CD4-positive, alpha-beta T cell (primary cell): ENCODE data around the gene FBXW4. TPM values are rescaled to one million over a fixed set of nuclear protein-coding genes. Genes with fewer than 3 reads are reported as not detected.
"Not testable (repeated sequence)": the region's sequence is repeated elsewhere in the genome, so short reads cannot be mapped to it uniquely, and the experiment has no call there.

Source experiments
- ATAC-seq: fragments of 200-7000 bp; cut with Tn5 transposase; one replicate; pipeline ENCODE4 v1.10.0; 2022; ENCODE audit warnings: mild to moderate bottlenecking; ENCODE audit not compliant: poor library complexity
- CTCF ChIA-PET: fragments of 350-600 bp; sonication (Branson Sonifier 250); formaldehyde crosslinking; loops from one replicate; lab custom pipeline; 2021; ENCODE audit warnings: antibody characterized with exemption, inconsistent platforms; lab: Charles Lee
- POLR2A ChIA-PET: fragments of 350-600 bp; sonication (Branson Sonifier 250); formaldehyde crosslinking; loops from one replicate; lab custom pipeline; 2021; ENCODE audit warnings: antibody characterized with exemption, inconsistent platforms; lab: Charles Lee
- DNase-seq, 14 experiments: peaks; one replicate each; pipeline ENCODE4 v3.0.0-alpha.2; 2013 to 2020; ENCODE audit warnings: mixed read lengths in 2 of 14
- H3K27ac ChIP-seq, 2 donors: one replicate each; pipeline versions ENCODE4 v1.5.1 to v1.7.0; 2013; ENCODE audit warnings: low read length in 2 of 2, low read depth in 1 of 2, mild to moderate bottlenecking in 1 of 2
- H3K27me3 ChIP-seq, 2 experiments: 1 replicate in 1 of 2; 2 replicates in 1 of 2; pipeline versions ENCODE4 v1.6.1 to v1.7.0; 2013; ENCODE audit warnings: low read length in 2 of 2, control low read depth in 1 of 2, mild to moderate bottlenecking in 1 of 2, moderate library complexity in 1 of 2; ENCODE audit not compliant: insufficient read depth in 2 of 2, control insufficient read depth in 1 of 2
- H3K36me3 ChIP-seq: one replicate; pipeline ENCODE4 v1.6.1; 2013; ENCODE audit warnings: low read length, control low read depth; ENCODE audit not compliant: insufficient read depth
- H3K4me1 ChIP-seq: one replicate; pipeline ENCODE4 v1.6.1; 2013; ENCODE audit warnings: low read length, control low read depth; ENCODE audit not compliant: insufficient read depth
- H3K4me3 ChIP-seq: one replicate; pipeline ENCODE4 v1.5.1; 2013; ENCODE audit warnings: mild to moderate bottlenecking, low read length, moderate library complexity
- H3K9me3 ChIP-seq, 2 experiments: 1 replicate in 1 of 2; 2 replicates in 1 of 2; pipeline versions ENCODE4 v1.6.1 to v1.7.0; 2013; ENCODE audit warnings: low read length in 2 of 2, mild to moderate bottlenecking in 2 of 2, control low read depth in 1 of 2, moderate library complexity in 1 of 2; ENCODE audit not compliant: control insufficient read depth in 1 of 2, insufficient read depth in 1 of 2
- H3K27ac Mint-ChIP-seq: one replicate; pipeline ENCODE4 v1.8.0; 2020; ENCODE audit warnings: mixed read lengths
- H3K27me3 Mint-ChIP-seq: one replicate; pipeline ENCODE4 v1.8.0; 2021; ENCODE audit warnings: mixed read lengths
- H3K36me3 Mint-ChIP-seq: one replicate; pipeline ENCODE4 v1.8.0; 2021; ENCODE audit warnings: low read depth, mixed read lengths
- H3K4me1 Mint-ChIP-seq: one replicate; pipeline ENCODE4 v1.8.0; 2021; ENCODE audit warnings: low read depth, mixed read lengths
- H3K4me3 Mint-ChIP-seq: one replicate; pipeline ENCODE4 v1.8.0; 2020; ENCODE audit warnings: mild to moderate bottlenecking, mixed read lengths
- H3K9me3 Mint-ChIP-seq: one replicate; pipeline ENCODE4 v1.8.0; 2020; ENCODE audit warnings: mixed read lengths
- CTCF ChIP-seq: fragments of 200-600 bp; IDR thresholded peaks from one replicate; pipeline ENCODE4 v1.8.0; 2022; ENCODE audit warnings: antibody characterized with exemption, mild to moderate bottlenecking
- intact Hi-C, 2 experiments: fragments of 100-400 bp; cut with DNase I in 1 of 2; cut with micrococcal nuclease in 1 of 2; formaldehyde crosslinking; loops; one replicate each; pipeline versions ENCODE4 v1.15.1 to v1.9.0; 2023 to 2025; cut with DNase I, micrococcal nuclease
- total RNA-seq, 174 experiments: library from RNA in 2 of 174; stranded (reverse) in 2 of 174; gene quantifications; one replicate each; pipeline ENCODE4 v1.2.3 and lab custom pipeline; 2021 to 2026

The FBXW4 gene
- total RNA-seq, 2 experiments from 2014 or later: 69.7 to 76.4 TPM

DNA sequence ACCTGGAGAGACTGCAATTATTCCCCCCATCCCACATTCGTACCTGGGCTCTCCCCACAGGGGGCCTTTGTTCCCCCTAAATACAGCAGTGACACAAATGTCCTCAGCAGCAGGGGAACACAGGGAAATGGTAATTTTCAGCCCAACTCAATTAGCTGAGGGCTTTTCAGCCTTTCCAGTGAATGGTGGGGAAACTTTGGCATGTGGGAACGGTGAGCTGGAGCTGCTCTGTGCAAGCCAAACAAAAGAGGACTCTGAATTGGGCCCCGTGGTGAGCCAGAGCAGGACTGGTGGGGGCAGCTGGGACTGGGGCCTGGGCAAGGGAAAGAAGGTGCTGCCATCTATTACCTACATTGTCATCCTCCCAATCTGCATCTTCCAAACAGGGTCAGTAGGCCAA, 51.0 kb downstream of the FBXW4 start:
- H3K9me3 ChIP-seq: no peaks in the 10 kb centered on the region
- H3K9me3 Mint-ChIP-seq: no peaks in the 10 kb centered on the region
- H3K27me3 ChIP-seq: no peaks in the 10 kb centered on the region
- CTCF ChIA-PET: no interaction called here
- H3K36me3 Mint-ChIP-seq: peaks cover 80% of the 10 kb centered on the region
- ATAC-seq (no peak), DNase-seq (no peak)
- no peak overlapping the region for H3K4me3 ChIP-seq
- H3K27ac Mint-ChIP-seq: no peak overlapping the region
- H3K27me3 Mint-ChIP-seq: no peaks in the 10 kb centered on the region
- no peak overlapping the region for H3K27ac ChIP-seq
- no peak overlapping the region for H3K4me3 Mint-ChIP-seq
- no peaks in the 10 kb centered on the region for H3K4me1 ChIP-seq
- TF ChIP-seq CTCF: no peak
- H3K36me3 ChIP-seq: peaks cover 48% of the 10 kb centered on the region
- intact Hi-C loops: no loop called here
- H3K4me1 Mint-ChIP-seq: peaks cover 11% of the 10 kb centered on the region
- POLR2A ChIA-PET: no interaction called here

DNA sequence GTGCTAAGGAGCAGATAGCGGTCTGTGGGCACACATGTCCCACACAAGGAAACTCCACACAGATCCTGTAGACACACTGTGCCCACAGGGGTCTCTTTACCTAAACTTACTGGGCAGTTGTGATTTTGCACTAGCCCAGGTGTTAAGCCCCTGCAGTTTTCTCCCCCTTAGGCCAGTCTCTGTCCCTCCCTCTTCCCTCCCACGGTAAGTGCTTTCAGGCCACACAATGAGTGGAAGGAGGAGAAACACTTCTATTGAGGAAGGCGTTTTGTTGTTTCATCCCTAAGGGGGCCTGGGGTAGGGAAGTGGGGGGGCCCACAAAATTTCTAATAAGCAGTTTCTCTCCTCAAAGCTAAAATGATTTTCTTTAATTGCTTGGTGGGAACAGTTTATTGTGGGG, 51.4 kb downstream of the FBXW4 start:
- TF ChIP-seq CTCF: no peak
- no peak overlapping the region for H3K4me3 ChIP-seq
- no peaks in the 10 kb centered on the region for H3K4me1 ChIP-seq
- H3K4me3 Mint-ChIP-seq: no peak overlapping the region
- H3K36me3 Mint-ChIP-seq: peaks cover 80% of the 10 kb centered on the region
- H3K27me3 ChIP-seq: no peaks in the 10 kb centered on the region
- no peaks in the 10 kb centered on the region for H3K9me3 Mint-ChIP-seq
- H3K27ac ChIP-seq: no peak overlapping the region
- ATAC-seq: no peak
- DNase-seq: no peak
- no peaks in the 10 kb centered on the region for H3K9me3 ChIP-seq
- intact Hi-C loops: no loop called here
- POLR2A ChIA-PET: no interaction called here
- H3K27me3 Mint-ChIP-seq: no peaks in the 10 kb centered on the region
- no peak overlapping the region for H3K27ac Mint-ChIP-seq
- H3K4me1 Mint-ChIP-seq: peaks cover 11% of the 10 kb centered on the region
- CTCF ChIA-PET: no interaction called here
- peaks cover 46% of the 10 kb centered on the region for H3K36me3 ChIP-seq

GRCh38 chr10:101639141-101639900, 55.6 kb downstream of the FBXW4 start:
- POLR2A ChIA-PET: no interaction called here
- Histone ChIP-seq H3K36me3 (peaks cover 27% of the 10 kb centered on the region), H3K4me3 (no peak overlapping the region), H3K27ac (no peak overlapping the region), H3K27me3 (no peaks in the 10 kb centered on the region), H3K4me1 (no peaks in the 10 kb centered on the region), H3K9me3 (no peaks in the 10 kb centered on the region)
- H3K27ac Mint-ChIP-seq: peak overlapping the region; percentile 16
- DNase-seq: no peak
- no peak for ATAC-seq
- peaks cover 11% of the 10 kb centered on the region for H3K4me1 Mint-ChIP-seq
- no peak for TF ChIP-seq CTCF
- no peak overlapping the region for H3K4me3 Mint-ChIP-seq
- no peaks in the 10 kb centered on the region for H3K9me3 Mint-ChIP-seq
- no peaks in the 10 kb centered on the region for H3K27me3 Mint-ChIP-seq
- intact Hi-C loops: no loop called here
- H3K36me3 Mint-ChIP-seq: peaks cover 73% of the 10 kb centered on the region
- CTCF ChIA-PET: interaction anchor here (1.3 kb wide), 1 partner anchor 9 kb away, joined by 5 read pairs; no protein-coding TSS in a partner anchor

- ATAC-seq, H3K4me1 ChIP-seq, H3K27ac ChIP-seq, H3K4me3 ChIP-seq, CTCF ChIA-PET, POLR2A ChIA-PET, H3K9me3 Mint-ChIP-seq, DNase-seq, H3K27ac Mint-ChIP-seq, intact Hi-C loops, H3K27me3 Mint-ChIP-seq, H3K4me3 Mint-ChIP-seq, H3K9me3 ChIP-seq, H3K27me3 ChIP-seq: not testable (repeated sequence)
- H3K36me3 ChIP-seq: peaks cover 42% of the 10 kb centered on the region
- Mint-ChIP-seq H3K36me3 (peaks cover 70% of the 10 kb centered on the region), H3K4me1 (peaks cover 26% of the 10 kb centered on the region)
Measured at GRCh38 chr10:101633510-101633909, 61.5 kb downstream of the FBXW4 start.
